Panc1 (cell line): ENCODE data around the gene ZW10.

Source experiments
- POLR2AphosphoS5 ChIP-seq: IDR thresholded peaks from 2 replicates; pipeline ENCODE4 v1.6.1; 2012; ENCODE audit warnings: mild to moderate bottlenecking, low read depth, low read length, moderate library complexity
- SIN3A ChIP-seq: IDR thresholded peaks from 2 replicates; pipeline ENCODE4 v1.6.1; 2012; ENCODE audit warnings: low read depth, mild to moderate bottlenecking, low read length, moderate library complexity, borderline replicate concordance; ENCODE audit not compliant: insufficient read depth

DNA sequence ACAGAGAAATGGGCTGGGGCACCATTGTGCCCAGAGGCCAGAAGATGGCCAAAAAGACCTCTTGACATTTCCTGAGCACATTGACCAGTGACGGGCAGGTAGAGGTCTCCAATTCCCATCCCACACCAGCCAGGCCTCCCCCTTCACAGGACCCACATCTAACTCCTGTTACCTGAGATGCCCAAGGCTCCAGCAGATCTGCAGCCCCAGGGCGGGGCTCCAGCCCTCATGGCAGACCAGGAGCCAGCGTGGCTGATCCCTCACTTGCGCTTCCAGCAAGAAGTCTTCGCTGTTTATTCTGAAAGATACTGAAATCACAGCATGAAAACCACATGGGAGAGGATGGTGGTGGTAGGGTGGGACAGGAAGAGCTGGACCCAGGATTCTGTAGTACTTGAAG lies 76.4 kb downstream of the ZW10 start:
- TF ChIP-seq POLR2AphosphoS5 (no peak), SIN3A (no peak)
